Colonic mucosa (tissue), 4 donors: Measurements from ENCODE around the gene HSF2. TPM values are rescaled to one million over a fixed set of nuclear protein-coding genes. Genes with fewer than 3 reads are reported as not detected.

Experiments
- DNase-seq: peaks from one replicate; pipeline ENCODE4 v3.0.0-alpha.2; 2020
- H3K27ac ChIP-seq: fragments of 200-600 bp; one replicate; pipeline ENCODE4 v1.8.0; 2021
- H3K27me3 ChIP-seq: fragments of 200-600 bp; one replicate; pipeline ENCODE4 v1.8.0; 2021
- H3K36me3 ChIP-seq: fragments of 200-600 bp; one replicate; pipeline ENCODE4 v1.8.0; 2021
- H3K4me1 ChIP-seq: fragments of 200-600 bp; one replicate; pipeline ENCODE4 v1.8.0; 2021; ENCODE audit warnings: mild to moderate bottlenecking
- H3K4me3 ChIP-seq: fragments of 200-600 bp; one replicate; pipeline ENCODE4 v1.8.0; 2021
- H3K9ac ChIP-seq, 2 donors: one replicate each; pipeline ENCODE4 v1.7.0; 2013; ENCODE audit warnings: control low read depth in 2 of 2, low read depth in 2 of 2, low read length in 2 of 2
- H3K9me3 ChIP-seq: fragments of 200-600 bp; one replicate; pipeline ENCODE4 v1.8.0; 2021
- CTCF ChIP-seq: fragments of 200-600 bp; IDR thresholded peaks from one replicate; pipeline ENCODE4 v1.8.0; 2022; ENCODE audit warnings: antibody characterized with exemption, mild to moderate bottlenecking
- intact Hi-C: fragments of 100-400 bp; cut with DNase I; formaldehyde crosslinking; loops from one replicate; pipeline ENCODE4 v1.14.1; 2022
- total RNA-seq, 2 donors: library from RNA; stranded (reverse); fragmentation: NEBNext Ultra II Directional in 1 of 2; extraction: Animal tissue kit (Norgen Biotek cat#: 25700) in 1 of 2; gene quantifications; one replicate each; pipeline ENCODE4 v1.2.1, GENCODE V29; 2021
- donor health status: healthy.
- donor health status: DM: no; HTN: no; CAD: no.
- donor health status: DM: no; HTN: no; CAD: no.

The HSF2 gene
- total RNA-seq, 2 donors from 2014 or later = 4.8 to 5.1 TPM

- no peak for TF ChIP-seq CTCF
- intact Hi-C loops = no loop called here
- no peak for DNase-seq
Measured at GRCh38 chr6:122374307-122374706, 25.1 kb upstream of the HSF2 start.

DNA sequence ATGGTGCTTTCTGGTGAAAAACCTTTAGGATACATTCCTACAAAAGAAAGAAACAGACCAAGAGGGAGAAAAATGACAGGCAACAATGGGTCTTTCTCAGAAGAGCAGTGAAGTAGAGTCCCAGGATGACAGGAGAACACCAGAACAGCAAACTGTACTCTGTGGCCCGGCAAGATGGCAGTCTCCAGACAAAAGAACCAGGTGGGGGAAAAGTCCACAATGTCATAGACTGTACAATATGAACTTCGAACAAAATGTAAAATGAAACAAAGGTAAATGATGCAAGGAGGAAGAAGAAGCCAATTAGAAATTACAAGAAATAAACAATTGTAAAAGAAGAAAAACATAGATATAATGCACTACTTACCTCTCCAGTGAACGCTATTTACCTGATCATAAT is 23.2 kb upstream of the HSF2 start:
- no peak overlapping the region for H3K4me3 ChIP-seq
- intact Hi-C loops = no loop called here
- H3K4me1 ChIP-seq = no peaks in the 10 kb centered on the region
- no peaks in the 10 kb centered on the region for H3K36me3 ChIP-seq
- H3K9me3 ChIP-seq = no peaks in the 10 kb centered on the region
- no peaks in the 10 kb centered on the region for H3K27me3 ChIP-seq
- no peak overlapping the region for H3K9ac ChIP-seq
- no peak overlapping the region for H3K27ac ChIP-seq
- no peak for TF ChIP-seq CTCF
- no peak for DNase-seq

More at GRCh38 chr6:122374307-122374706, 25.1 kb upstream of the HSF2 start:
- Histone ChIP-seq H3K4me3 (no peak overlapping the region), H3K27me3 (no peaks in the 10 kb centered on the region), H3K9me3 (no peaks in the 10 kb centered on the region), H3K9ac (no peak overlapping the region), H3K4me1 (no peaks in the 10 kb centered on the region), H3K36me3 (no peaks in the 10 kb centered on the region), H3K27ac (no peak overlapping the region)

- peak; percentile 41 for DNase-seq
- peak; percentile 57 for TF ChIP-seq CTCF
- intact Hi-C loops = loop anchor here (2.0 kb wide), 1 partner anchor 147 kb away; no protein-coding TSS in a partner anchor
- Histone ChIP-seq H3K27me3 (no peaks in the 10 kb centered on the region), H3K4me3 (no peak overlapping the region), H3K36me3 (no peaks in the 10 kb centered on the region), H3K9me3 (no peaks in the 10 kb centered on the region), H3K27ac (no peak overlapping the region), H3K9ac (no peak overlapping the region), H3K4me1 (no peaks in the 10 kb centered on the region)
Measured at GRCh38 chr6:122381494-122382265, 17.8 kb upstream of the HSF2 start.

DNA sequence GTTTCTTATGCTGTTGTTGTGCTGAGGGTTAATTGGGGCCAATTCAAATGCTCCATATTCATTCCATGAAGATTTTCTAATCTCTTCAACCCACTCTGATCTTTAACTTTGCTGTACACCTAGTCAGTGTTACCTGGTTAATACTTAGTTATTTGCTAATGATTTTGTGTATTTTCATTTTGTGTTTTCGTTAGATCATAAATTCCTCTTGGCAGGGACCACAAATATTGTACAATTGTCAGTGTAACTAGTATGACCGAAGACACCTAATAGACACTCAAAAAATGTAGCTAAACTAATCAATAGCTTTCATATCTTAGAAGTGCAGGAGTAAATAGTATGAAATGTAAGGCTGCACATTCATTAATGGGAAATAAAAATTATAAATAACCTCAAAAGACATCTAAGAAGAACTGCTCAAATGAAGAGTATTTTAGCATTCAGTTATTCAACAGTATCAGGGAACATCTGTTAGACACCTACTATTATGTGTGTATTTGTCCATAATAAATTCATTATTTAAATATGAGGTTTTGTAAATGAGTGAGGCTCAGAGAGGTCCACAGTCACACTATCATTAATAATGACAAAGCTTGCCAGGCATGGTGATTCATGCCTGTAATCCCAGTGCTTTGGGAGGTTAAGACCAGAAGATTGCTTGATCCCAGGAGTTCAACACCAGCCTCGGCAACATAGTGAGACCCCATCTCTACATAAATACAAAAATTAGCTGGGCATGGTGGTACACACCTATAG is 13.4 kb upstream of the HSF2 start:
- Histone ChIP-seq H3K4me3 (no peak overlapping the region), H3K27ac (no peak overlapping the region), H3K9ac (no peak overlapping the region), H3K36me3 (no peaks in the 10 kb centered on the region), H3K4me1 (no peaks in the 10 kb centered on the region), H3K27me3 (no peaks in the 10 kb centered on the region), H3K9me3 (no peaks in the 10 kb centered on the region)
- no peak for DNase-seq
- TF ChIP-seq CTCF = no peak
- intact Hi-C loops = no loop called here

DNA sequence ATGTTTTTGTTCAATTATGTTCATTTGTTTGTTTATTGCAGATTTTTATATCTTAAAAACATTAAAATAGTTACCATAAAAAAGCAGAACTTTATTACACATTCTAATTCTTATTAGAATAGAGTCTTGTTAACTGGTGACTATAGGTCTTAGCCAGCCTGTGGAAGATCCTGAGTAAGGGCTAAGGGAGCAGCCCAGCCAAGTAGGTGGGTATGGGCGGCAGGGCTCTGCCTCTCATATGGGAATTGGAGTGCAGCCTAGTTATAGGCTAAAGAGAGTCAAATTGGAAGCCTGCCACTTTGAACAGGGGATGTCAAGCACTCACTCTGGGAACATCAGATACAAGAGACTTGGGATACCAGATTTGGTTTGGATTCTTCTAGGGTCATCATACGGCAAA is 10.5 kb upstream of the HSF2 start:
- no peak for DNase-seq
- Histone ChIP-seq H3K36me3 (no peaks in the 10 kb centered on the region), H3K27me3 (no peaks in the 10 kb centered on the region), H3K27ac (no peak overlapping the region), H3K9me3 (no peaks in the 10 kb centered on the region), H3K9ac (no peak overlapping the region), H3K4me1 (no peaks in the 10 kb centered on the region), H3K4me3 (no peak overlapping the region)
- intact Hi-C loops = no loop called here
- no peak for TF ChIP-seq CTCF
